GM19452 (cell line): ENCODE data around the gene OAS2.
A peak's percentile ranks its signal among the peaks of the same experiment; 100 is the strongest.
"Not testable (repeated sequence)": the region's sequence is repeated elsewhere in the genome, so short reads cannot be mapped to it uniquely, and the experiment has no call there.

Source experiments
- ATAC-seq: cut with Tn5 transposase; IDR thresholded peaks from one replicate; pipeline ENCODE4 v1.9.1; 2021; ENCODE audit not compliant: unreplicated experiment

OAS2 gene

GRCh38 chr12:112980491-112981158 is 2.3 kb downstream of the OAS2 start:
- ATAC-seq: no peak

DNA sequence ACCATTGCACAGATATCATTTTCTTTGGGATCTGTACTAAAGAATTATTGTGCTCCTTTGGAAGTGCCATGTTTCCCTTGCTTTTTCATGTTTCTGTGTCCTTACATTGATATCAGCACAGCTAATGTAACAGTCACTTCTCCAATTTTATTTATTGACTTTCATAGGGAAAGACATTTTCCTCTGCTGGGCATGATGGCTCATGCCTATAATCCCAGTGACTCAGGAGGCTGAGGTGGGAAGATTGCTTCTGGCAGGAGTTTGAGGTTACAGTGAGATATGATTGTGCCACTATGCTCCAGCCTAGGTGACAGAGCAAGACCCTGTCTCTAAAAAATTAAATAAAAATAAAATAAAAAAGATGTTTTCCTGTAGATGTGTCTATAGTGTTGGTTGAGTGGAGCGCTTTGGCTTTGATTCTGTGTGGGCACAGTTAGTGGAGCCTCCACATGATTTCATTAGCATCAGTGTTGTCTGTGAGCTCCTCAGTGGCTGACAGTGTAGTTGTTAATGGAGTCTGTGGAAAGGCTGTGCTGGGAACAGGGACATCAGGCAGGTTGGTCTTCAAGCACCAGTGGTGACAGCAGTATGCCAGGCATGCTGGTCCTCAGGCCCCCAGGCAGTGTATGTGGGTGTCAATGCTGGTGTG is 7.4 kb downstream of the OAS2 start:
- no peak for ATAC-seq

DNA sequence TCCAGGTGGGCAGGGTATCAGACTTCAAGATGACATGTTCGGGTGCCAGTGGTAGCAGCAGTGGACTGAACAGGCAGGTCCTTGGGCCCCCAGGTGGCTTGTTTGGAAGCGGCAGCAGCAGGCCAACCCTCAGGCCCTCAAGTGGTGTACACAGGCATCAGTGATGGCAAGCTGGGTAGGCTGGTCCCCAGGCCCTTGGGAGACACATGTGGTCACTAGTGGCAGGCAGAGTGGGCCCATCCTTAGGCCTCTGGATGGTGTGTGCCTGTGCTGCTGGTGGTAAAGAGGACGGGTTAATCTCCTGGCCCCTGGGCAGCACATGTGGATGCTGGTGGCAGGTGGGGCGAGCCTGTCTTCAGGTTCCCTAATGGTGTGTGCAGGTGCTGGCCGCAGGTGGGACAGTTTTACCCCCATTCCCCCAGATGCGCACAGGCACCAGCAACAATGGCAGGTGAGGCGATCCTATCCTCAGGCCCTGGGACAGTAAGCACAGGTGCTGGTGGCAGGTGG is 8.0 kb downstream of the OAS2 start:
- no peak for ATAC-seq

DNA sequence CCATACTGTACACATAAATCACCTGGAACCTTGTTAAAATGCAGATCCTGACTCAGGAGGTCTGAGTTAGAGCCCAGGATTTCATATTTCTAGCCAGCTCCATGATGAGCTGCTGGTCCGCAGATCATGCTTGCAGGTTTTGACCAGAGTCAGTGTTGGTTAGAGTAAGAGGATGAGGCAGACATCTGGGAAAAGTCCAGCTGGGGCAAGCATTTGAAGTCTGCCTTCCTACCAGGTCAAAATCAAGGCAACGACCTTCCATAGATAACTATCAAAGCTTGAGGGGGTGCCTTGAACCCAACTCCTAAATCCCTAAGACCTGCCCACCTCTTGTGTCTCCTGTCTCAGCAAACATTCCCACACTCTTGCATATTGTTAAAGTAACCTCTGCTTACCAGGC is 9.2 kb downstream of the OAS2 start:
- no peak for ATAC-seq

- ATAC-seq: no peak
Observed at GRCh38 chr12:112988224-112988623, 9.9 kb downstream of the OAS2 start.

DNA sequence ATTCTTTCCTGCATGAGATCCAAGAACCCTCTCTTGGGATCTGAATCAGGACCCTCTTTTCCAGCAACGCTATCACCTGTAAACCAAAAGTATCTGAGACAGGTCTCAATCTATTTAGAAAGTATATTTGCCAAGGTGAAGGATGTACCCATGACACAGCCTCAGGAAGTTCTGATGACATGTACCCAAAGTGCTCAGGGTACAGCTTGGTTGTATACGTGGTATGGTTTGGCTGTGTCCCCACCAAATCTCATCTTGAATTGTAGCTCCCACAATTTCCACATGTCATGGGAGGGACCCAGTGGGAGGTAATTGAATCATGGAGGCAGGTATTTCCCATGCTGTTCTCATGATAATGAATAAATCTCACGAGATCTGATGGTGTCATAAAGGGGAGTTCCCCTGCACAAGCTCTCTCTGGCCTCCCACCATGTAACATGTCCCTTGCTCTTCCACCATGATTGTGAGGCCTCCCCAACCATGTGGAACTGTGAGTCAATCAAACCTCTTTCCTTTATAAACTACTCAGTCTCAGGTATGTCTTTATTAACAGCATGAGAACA is 10.6 kb downstream of the OAS2 start:
- not testable (repeated sequence) for ATAC-seq

DNA sequence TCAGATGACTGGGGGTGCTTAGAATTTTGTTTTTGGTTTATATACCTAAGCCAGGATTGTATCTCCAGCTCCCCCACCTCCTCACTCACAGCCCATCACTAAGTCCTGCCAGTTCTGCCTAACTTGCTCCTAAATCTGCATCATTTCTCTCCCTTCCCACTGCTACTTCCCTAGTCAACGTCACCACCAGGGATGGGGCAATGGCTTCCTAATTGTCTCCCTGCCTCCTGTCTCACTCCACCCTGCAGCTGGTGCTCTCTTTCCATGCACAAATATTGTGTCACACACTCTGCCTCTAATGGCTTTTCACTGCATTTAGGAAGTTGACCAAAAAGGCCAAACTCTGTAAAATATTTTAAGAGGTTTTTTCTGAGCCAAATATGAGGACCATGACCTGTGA is 11.5 kb downstream of the OAS2 start:
- ATAC-seq: no peak

GRCh38 chr12:112992541-112993398 is 14.5 kb downstream of the OAS2 start:
- ATAC-seq: no peak

DNA sequence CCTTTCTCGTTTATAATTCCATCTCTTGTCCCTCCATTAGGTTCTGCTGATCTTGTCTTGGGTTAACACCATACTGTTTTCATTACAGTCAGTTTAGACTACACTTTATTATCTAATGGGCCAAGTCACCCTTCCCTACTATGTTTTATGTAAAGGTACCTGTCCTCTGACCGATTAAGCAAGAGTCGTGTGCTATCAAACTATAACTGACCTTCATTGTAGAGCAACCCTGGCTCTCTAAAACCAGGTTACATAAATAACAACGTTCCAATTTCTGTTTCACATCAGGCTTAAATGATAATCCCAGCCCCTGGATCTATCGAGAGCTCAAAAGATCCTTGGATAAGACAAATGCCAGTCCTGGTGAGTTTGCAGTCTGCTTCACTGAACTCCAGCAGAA is 16.7 kb downstream of the OAS2 start:
- ATAC-seq: no peak

GRCh38 chr12:112996501-112996900 is 18.2 kb downstream of the OAS2 start:
- no peak for ATAC-seq

DNA sequence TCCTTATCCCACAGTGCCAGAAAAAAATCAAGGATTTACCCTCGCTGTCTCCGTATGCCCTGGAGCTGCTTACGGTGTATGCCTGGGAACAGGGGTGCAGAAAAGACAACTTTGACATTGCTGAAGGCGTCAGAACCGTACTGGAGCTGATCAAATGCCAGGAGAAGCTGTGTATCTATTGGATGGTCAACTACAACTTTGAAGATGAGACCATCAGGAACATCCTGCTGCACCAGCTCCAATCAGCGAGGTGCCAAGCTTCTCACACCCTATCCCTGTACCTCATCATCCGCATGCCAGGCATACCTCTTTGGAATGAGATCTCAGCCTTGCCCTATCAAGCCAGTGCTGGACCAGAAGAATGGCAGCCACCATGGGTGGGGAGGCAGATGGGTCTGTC is 19.2 kb downstream of the OAS2 start:
- ATAC-seq: no peak

GRCh38 chr12:112998987-112999767 is 20.9 kb downstream of the OAS2 start:
- peak; percentile 67 for ATAC-seq

GRCh38 chr12:113000433-113000832 is 22.1 kb downstream of the OAS2 start:
- no peak for ATAC-seq

GRCh38 chr12:113002155-113002554 is 23.8 kb downstream of the OAS2 start:
- no peak for ATAC-seq

GRCh38 chr12:113002676-113003075 is 24.4 kb downstream of the OAS2 start:
- no peak for ATAC-seq

GRCh38 chr12:113003636-113004035 is 25.3 kb downstream of the OAS2 start:
- no peak for ATAC-seq

DNA sequence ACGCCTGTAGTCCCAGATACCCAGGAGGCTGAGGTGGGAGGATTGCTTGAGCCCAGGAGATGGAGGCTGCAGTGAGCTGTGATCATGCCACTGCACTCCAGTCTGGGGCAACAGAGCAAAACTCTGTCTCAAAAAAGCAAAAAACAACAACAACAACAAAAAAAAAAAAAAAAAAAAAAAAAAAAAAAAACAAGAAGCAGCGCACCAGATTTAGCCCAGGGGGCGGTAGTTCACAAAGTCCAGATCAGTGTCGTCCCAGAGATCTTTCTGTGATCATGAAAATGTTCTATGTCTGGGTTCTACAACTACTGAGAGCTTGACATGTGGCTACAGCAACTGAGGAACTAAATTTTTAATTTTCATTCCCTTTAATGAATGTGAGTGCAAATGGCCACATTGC is 27.4 kb downstream of the OAS2 start:
- no peak for ATAC-seq

GRCh38 chr12:113006206-113006605 is 27.9 kb downstream of the OAS2 start:
- ATAC-seq: no peak

DNA sequence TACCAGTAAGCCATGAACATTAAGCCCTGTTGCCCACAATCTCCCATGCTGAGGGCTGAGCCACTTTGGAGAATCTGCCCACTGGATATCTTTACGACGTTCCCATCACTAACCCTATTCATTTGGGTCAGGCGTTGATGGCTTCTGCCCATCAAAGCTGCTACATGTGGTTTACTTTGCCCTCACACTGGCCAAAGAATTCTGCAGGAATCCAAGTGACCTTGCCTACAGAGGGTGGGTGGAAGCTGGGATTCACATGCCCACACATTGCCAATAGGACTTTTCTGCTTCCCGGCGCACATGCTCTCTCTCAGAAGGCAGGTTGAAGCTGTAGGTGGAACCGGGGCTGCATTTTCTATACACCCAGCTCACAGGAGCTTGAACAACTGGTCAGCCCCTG is 28.3 kb downstream of the OAS2 start:
- no peak for ATAC-seq

GRCh38 chr12:113007166-113007565 is 28.8 kb downstream of the OAS2 start:
- ATAC-seq: no peak

GRCh38 chr12:113010701-113011100 is 32.4 kb downstream of the OAS2 start:
- ATAC-seq: no peak
